Transverse colon (tissue), 4 donors: ENCODE measurements around the gene CFH. TPM values are rescaled to one million over a fixed set of nuclear protein-coding genes. Genes with fewer than 3 reads are reported as not detected.

Source experiments
- DNase-seq: peaks from one replicate; pipeline ENCODE4 v3.0.0-alpha.2; 2019
- H3K27ac ChIP-seq, 4 donors: fragments of 200-600 bp; sonication (generic); 2 replicates each; pipeline ENCODE4 v1.5.1; 2016 to 2018; ENCODE audit warnings: inconsistent platforms in 4 of 4
- H3K27me3 ChIP-seq: fragments of 200-600 bp; sonication (generic); 2 replicates; pipeline ENCODE4 v1.5.1; 2017; ENCODE audit warnings: inconsistent platforms
- H3K36me3 ChIP-seq, 4 donors: fragments of 200-600 bp; sonication (generic); 2 replicates each; pipeline ENCODE4 v1.5.1; 2017 to 2019; ENCODE audit warnings: inconsistent platforms in 4 of 4
- H3K4me1 ChIP-seq, 4 donors: fragments of 200-600 bp; sonication (generic); 2 replicates each; pipeline ENCODE4 v1.5.1; 2017 to 2020; ENCODE audit warnings: inconsistent platforms in 4 of 4
- H3K4me3 ChIP-seq, 4 donors: fragments of 200-600 bp; sonication (generic); 1 replicate in 1 of 4; 2 replicates in 3 of 4; pipeline versions ENCODE4 v1.5.1 to v1.6.1; 2017 to 2019; ENCODE audit warnings: inconsistent platforms in 4 of 4
- H3K9me3 ChIP-seq, 2 donors: fragments of 200-600 bp; sonication (generic); 2 replicates each; pipeline ENCODE4 v1.5.1; 2017 to 2019; ENCODE audit warnings: inconsistent platforms in 2 of 2
- CTCF ChIP-seq, 5 experiments: fragments of 200-600 bp in 3 of 5; fragments of 450-650 bp in 2 of 5; sonication (generic) in 3 of 5; IDR thresholded peaks; 1 replicate in 2 of 5; 2 replicates in 3 of 5; pipeline ENCODE4 v1.5.1; 2016 to 2017; ENCODE audit warnings: antibody characterized with exemption in 5 of 5, inconsistent platforms in 3 of 5, mild to moderate bottlenecking in 2 of 5, moderate library complexity in 1 of 5
- EP300 ChIP-seq: sonication (generic); formaldehyde crosslinking; IDR thresholded peaks from one replicate; pipeline ENCODE4 v1.6.1; 2017; ENCODE audit warnings: antibody characterized with exemption, low read depth
- POLR2A ChIP-seq: fragments of 450-650 bp; IDR thresholded peaks from one replicate; pipeline ENCODE4 v1.6.1; 2016; ENCODE audit warnings: antibody characterized with exemption, mild to moderate bottlenecking, moderate library complexity
- POLR2AphosphoS5 ChIP-seq, 3 donors: sonication (generic); formaldehyde crosslinking; IDR thresholded peaks; one replicate each; pipeline ENCODE4 v1.6.1; 2016; ENCODE audit warnings: antibody characterized with exemption in 3 of 3
- WGBS, 2 donors: methylation state at CpG; one replicate each; pipeline ENCODE4 v1.1.5; 2018; ENCODE audit warnings: low coverage in 1 of 2; 5-methylcytosine and 5-hydroxymethylcytosine counted together
- in situ Hi-C, 4 donors: fragments of 200-750 bp; cut with MboI; loops; one replicate each; pipeline versions ENCODE4 v1.15.0 to v1.15.1; 2017; ENCODE audit warnings: low sequenced_read_pairs in 3 of 4, low pct_ligation_motif_present in 1 of 4, low pct_unique_long_range_greater_than_20kb in 1 of 4
- intact Hi-C: fragments of 100-400 bp; cut with DNase I; formaldehyde crosslinking; loops from one replicate; pipeline ENCODE4 v1.15.1; 2023; ENCODE audit warnings: low total_unique reads
- total RNA-seq, 4 donors: library from RNA; depleted of rRNA; stranded (reverse); fragments of >200 nt; gene quantifications; one replicate each; pipeline ENCODE4 v1.1.0, GENCODE V29; 2016

Gene CFH
- total RNA-seq, 4 donors from 2014 or later = 5.2 to 92.3 (median 23.6) TPM

GRCh38 chr1:196661345-196661744 is 9.5 kb downstream of the CFH start:
- in situ Hi-C loops (loop anchor here (10.0 to 25.0 kb wide), 3 partner anchors 499 to 524 kb away; no protein-coding TSS in a partner anchor), intact Hi-C loops (loop anchor here (10.0 kb wide), 1 partner anchor 517 kb away; no protein-coding TSS in a partner anchor)
- no peaks in the 10 kb centered on the region for H3K36me3 ChIP-seq
- no peak for DNase-seq
- peaks cover 0 to 2% of the 10 kb centered on the region in 2 donors for H3K9me3 ChIP-seq
- WGBS, 2 donors = 3% methylated on average over 1 of the region's 1 CpG; no CpG with 5 or more reads in 1 of the 2 donors
- no peaks in the 10 kb centered on the region for H3K27me3 ChIP-seq
- TF ChIP-seq POLR2A (no peak), CTCF (IDR thresholded peaks at IDR 0.05) (no peak), POLR2AphosphoS5 (IDR thresholded peaks at IDR 0.05) (no peak), EP300 (no peak)
- H3K27ac ChIP-seq = no peak overlapping the region
- no peaks in the 10 kb centered on the region for H3K4me1 ChIP-seq
- no peak overlapping the region for H3K4me3 ChIP-seq

GRCh38 chr1:196667131-196667530 is 15.3 kb downstream of the CFH start:
- intact Hi-C loops (loop anchor here (10.0 kb wide), 1 partner anchor 522 kb away; no protein-coding TSS in a partner anchor), in situ Hi-C loops (loop anchor here (10.0 to 25.0 kb wide), 3 partner anchors 505 to 530 kb away; no protein-coding TSS in a partner anchor)
- DNase-seq = no peak
- no peaks in the 10 kb centered on the region for H3K4me1 ChIP-seq
- no peak for TF ChIP-seq EP300
- WGBS, 2 donors = 50 to 56% methylated on average over 1 of the region's 1 CpG
- no peaks in the 10 kb centered on the region for H3K27me3 ChIP-seq
- H3K4me3 ChIP-seq = no peak overlapping the region
- no peaks in the 10 kb centered on the region for H3K36me3 ChIP-seq
- H3K9me3 ChIP-seq = peaks cover 0 to 2% of the 10 kb centered on the region in 2 donors
- no peak overlapping the region for H3K27ac ChIP-seq

GRCh38 chr1:196669051-196669450 is 17.2 kb downstream of the CFH start:
- Histone ChIP-seq H3K9me3 (peaks cover 0 to 2% of the 10 kb centered on the region in 2 donors), H3K27me3 (no peaks in the 10 kb centered on the region), H3K4me3 (no peak overlapping the region), H3K36me3 (no peaks in the 10 kb centered on the region), H3K27ac (no peak overlapping the region), H3K4me1 (no peaks in the 10 kb centered on the region)
- no peak for DNase-seq
- in situ Hi-C loops = loop anchor here (10.0 to 25.0 kb wide), 3 partner anchors 507 to 532 kb away; no protein-coding TSS in a partner anchor
- whole genome bisulfite sequencing, 2 donors = 44 to 75% methylated on average over 1 to 2 of the region's 2 CpGs
- intact Hi-C loops = loop anchor here (10.0 kb wide), 1 partner anchor 524 kb away; no protein-coding TSS in a partner anchor
- TF ChIP-seq EP300 = no peak
- no peak for TF ChIP-seq POLR2AphosphoS5 (IDR thresholded peaks at IDR 0.05)
- TF ChIP-seq CTCF (IDR thresholded peaks at IDR 0.05) = no peak
- TF ChIP-seq POLR2A = no peak

- H3K9me3 ChIP-seq = peaks cover 0 to 2% of the 10 kb centered on the region in 2 donors
- no peak overlapping the region for H3K27ac ChIP-seq
- no peak overlapping the region for H3K4me3 ChIP-seq
- H3K27me3 ChIP-seq = no peaks in the 10 kb centered on the region
- in situ Hi-C loops (loop anchor here (10.0 to 25.0 kb wide), 3 partner anchors 507 to 532 kb away; no protein-coding TSS in a partner anchor), intact Hi-C loops (loop anchor here (10.0 kb wide), 1 partner anchor 525 kb away; no protein-coding TSS in a partner anchor)
- no peak for DNase-seq
- no peak for TF ChIP-seq CTCF (IDR thresholded peaks at IDR 0.05)
- TF ChIP-seq POLR2AphosphoS5 (IDR thresholded peaks at IDR 0.05) = no peak
- no peak for TF ChIP-seq POLR2A
- no peak for TF ChIP-seq EP300
- no peaks in the 10 kb centered on the region for H3K36me3 ChIP-seq
- H3K4me1 ChIP-seq = no peaks in the 10 kb centered on the region
These were observed 17.9 kb downstream of the CFH start for GRCh38 chr1:196669693-196670092.

GRCh38 chr1:196674908-196675307 is 23.1 kb downstream of the CFH start:
- H3K27ac ChIP-seq = no peak overlapping the region
- H3K4me1 ChIP-seq = no peaks in the 10 kb centered on the region
- H3K36me3 ChIP-seq = no peaks in the 10 kb centered on the region
- DNase-seq = no peak
- no peaks in the 10 kb centered on the region for H3K9me3 ChIP-seq
- no peaks in the 10 kb centered on the region for H3K27me3 ChIP-seq
- intact Hi-C loops = no loop called here
- no peak overlapping the region for H3K4me3 ChIP-seq
- no peak for TF ChIP-seq POLR2A
- in situ Hi-C loops = loop anchor here in 2 of 4 donors (25.0 kb wide), 2 partner anchors 513 to 538 kb away; no protein-coding TSS in a partner anchor
